GM19468 (cell line): ENCODE measurements around the gene EFNA5.
A peak's percentile ranks its signal among the peaks of the same experiment; 100 is the strongest.

Experiments used
- ATAC-seq: cut with Tn5 transposase; IDR thresholded peaks from one replicate; pipeline ENCODE4 v1.9.1; 2021; ENCODE audit warnings: mild to moderate bottlenecking, moderate library complexity, moderate number of reproducible peaks; ENCODE audit not compliant: unreplicated experiment; ENCODE audit errors: extremely low read depth

The EFNA5 gene

GRCh38 chr5:107673368-107674136 lies 2.8 kb upstream of the EFNA5 start:
- peak; percentile 69 for ATAC-seq

- no peak for ATAC-seq
Measured at GRCh38 chr5:107673039-107673367, 2.3 kb upstream of the EFNA5 start.

GRCh38 chr5:107672211-107673038 lies 1.7 kb upstream of the EFNA5 start:
- ATAC-seq, result no peak

GRCh38 chr5:107671742-107672210 lies 1.0 kb upstream of the EFNA5 start:
- ATAC-seq, result no peak

GRCh38 chr5:107670087-107670931 lies 428 bp downstream of the EFNA5 start:
- no peak for ATAC-seq

- ATAC-seq, result no peak
Measured at GRCh38 chr5:107669096-107670031, 1.4 kb downstream of the EFNA5 start.

DNA sequence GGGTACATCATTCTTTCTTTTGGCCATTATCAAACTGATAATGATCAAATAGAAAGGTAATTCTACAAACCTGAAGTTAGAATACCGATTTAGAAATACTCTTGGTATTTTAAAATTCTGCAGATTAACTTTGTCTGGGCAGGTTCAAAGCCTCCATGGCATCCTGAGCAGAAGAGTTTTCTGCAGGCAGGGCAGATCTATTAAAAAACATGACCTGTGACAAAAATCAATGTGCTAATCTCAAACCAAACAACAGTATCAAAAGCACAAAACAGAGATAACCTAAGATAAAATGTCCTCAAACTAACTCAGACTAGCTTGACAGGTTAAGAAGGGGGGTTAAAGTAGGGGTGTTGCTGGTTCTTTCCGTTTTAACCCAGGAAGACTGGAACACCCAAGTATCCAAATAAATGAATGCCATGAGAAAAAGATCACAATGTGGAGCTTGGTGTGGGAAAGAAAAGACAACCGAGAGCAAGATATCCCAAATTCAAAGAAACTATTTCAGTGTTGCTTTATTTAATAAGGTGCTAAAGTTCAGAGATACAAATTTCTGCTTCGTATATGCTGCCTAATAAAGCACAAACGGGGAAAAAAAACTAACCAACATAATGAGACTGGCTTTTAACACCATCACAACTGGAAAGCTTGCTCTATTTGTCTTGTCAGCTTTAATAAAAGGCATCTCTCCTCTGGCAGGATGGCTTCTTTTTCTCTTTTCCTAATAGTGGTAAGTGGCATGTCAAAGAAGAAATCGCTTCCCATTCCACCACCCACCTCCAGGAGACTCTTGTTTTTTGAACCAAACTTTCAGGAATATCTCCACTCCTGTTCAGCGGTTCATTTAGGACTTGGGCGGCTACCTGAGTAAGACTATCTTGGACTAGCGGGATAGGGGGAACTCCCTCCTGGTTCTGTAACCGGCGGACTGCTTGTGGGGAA lies 2.3 kb downstream of the EFNA5 start:
- ATAC-seq, result no peak

DNA sequence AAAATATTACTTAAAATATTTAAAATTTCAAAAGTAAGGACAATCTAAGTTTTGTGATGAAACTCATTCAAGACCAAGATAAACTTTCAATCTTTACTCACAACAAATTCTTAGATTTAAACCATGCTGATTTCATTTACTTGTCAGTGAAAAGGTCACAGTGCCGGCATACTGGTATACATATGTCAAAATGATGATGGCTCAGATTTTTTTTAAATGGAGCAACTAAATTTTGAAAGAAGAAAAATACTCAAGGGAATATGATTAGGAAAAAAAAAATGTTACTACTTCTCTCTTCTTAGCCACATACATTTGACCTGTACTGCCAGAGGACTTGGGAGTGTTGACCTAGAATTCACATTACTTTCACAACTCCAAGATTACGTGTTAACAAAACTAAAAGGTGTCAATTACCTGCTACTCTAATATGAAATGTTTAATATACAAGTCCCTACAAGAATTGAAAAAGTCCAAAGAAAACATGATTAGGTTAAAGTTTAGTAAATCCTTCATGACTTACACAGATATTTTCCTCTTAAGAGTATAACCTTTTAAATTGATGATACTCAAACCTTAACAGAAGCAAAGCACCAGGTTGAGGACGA lies 4.6 kb downstream of the EFNA5 start:
- no peak for ATAC-seq

- ATAC-seq, result no peak
Measured at GRCh38 chr5:107665036-107665570, 5.6 kb downstream of the EFNA5 start.

DNA sequence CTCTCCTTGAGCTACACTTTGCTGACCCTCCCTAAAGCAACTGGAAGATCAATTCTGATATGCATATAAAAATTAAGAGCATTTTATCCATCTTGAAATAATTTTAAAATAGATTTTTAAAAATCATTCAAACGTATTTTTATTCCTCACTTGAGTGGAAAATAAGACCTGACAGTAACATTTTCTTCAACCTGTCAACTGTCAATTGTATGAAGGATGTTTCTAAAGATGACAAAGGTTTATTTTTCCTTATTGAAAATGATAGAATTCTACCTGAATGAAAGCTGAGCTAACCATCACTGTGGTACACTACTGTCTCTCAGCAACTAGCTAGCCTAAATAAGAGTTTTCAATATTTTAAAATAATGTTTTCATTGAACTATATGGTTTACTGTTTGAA lies 7.0 kb downstream of the EFNA5 start:
- no peak for ATAC-seq

- ATAC-seq, result no peak
Measured at GRCh38 chr5:107661650-107662044, 9.1 kb downstream of the EFNA5 start.

GRCh38 chr5:107661038-107661649 lies 9.6 kb downstream of the EFNA5 start:
- peak; percentile 42 for ATAC-seq

DNA sequence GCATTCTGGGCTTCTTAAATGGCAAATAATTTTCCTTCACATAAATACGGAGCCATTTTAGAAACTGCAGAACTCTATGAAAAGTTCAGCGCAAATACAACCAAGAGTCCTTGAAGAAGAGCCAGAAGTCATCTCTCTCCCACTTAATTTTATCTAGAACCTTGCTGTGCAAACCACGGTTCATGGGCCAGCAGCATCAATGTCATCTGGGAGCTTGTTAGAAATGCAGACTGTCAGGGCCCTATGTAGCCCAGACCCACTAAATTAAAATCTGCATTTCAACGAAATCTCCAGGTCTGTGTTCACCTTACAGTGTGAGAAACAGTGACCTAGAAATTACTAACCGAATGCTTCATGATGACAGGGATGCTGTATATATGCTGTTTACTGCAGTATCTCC lies 12.2 kb downstream of the EFNA5 start:
- no peak for ATAC-seq

DNA sequence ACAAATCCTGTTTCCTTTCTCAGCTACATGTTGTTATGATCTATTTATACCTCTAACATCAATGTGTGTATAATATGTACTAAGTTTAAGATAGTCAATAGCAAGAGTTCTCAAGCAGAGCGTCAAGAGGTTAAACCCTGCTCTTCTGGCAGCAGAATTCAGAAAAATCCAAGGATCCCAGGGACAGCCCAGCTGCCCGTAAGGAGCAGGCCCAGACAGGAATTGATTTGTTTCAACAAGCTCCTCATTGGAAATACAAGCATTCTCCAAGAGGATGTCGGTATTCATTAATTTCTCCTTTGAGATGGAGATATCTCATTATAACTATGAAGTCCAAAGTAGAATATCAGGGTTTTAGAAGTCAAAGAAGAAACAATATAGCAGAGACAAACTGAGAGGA lies 14.9 kb downstream of the EFNA5 start:
- ATAC-seq, result no peak

GRCh38 chr5:107654827-107655226 lies 15.9 kb downstream of the EFNA5 start:
- ATAC-seq, result no peak

GRCh38 chr5:107653685-107654084 lies 17.1 kb downstream of the EFNA5 start:
- ATAC-seq, result no peak

DNA sequence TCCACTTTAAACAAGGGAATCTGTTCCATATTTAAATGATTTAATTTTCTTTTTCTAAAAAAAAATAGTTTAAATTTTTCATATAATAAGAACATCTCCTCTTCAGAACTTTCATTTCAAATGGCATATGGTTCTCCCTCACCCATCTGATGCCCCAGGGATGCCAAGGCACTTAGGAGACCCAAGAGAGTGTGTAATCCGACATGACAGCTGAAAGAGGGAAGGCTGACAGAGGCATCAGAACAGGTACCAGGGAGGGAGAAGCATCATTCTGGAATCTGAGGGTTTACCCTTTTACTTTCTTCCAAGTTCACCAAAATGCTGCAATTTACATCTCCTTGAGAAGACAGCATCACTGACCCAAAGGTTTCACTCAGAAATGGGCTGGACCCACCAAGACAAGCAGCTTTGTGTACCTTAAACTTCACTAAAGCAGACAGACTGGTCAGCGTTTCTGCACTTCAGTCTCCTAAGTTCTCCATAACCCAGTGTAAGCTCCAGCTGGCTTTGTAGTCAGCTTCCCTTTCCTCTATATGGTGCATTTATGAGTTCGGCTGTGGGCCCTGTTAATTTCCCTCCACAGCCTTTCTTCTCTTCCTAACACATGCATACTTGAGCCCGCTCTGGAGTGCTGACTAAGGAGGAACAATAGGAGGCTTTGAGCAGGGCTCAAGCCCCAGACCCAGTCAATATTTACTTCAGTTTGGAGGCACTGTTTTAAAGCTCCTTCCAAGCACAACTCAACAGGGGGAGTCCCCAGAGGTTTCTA lies 17.7 kb downstream of the EFNA5 start:
- ATAC-seq, result no peak
